ENCODE results near the gene CTAG1B.
"Not testable (repeated sequence)": the region's sequence is repeated elsewhere in the genome, so short reads cannot be mapped to it uniquely, and the experiment has no call there.

The CTAG1B gene

DNA sequence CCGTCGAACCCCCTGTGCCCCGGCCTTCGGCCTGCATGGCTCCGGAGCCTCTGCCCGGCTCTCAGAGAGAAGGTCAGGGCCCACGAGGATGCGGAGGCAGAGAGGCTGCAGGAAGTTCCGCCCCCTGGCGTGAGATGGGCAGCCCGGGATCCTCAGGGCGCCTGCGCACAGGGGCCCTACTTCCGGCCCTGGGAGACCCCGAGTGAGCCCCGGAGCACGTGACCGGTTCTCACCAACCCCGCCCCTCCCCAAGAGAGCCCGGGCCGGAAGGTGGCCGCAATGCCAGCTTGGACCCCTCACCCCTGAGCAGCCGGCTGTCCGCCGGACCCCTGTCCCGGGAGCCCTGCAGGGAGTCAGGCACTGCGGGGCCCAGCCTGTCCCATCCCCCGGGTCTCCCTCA is at the start of gene CTAG1B:
Gene CTAG1B, minus strand, starts transcription at position 101 of the 400 bp plus-strand sequence. Its CDS starts 64 bp downstream, at position 37.
- not testable (repeated sequence) for DNase-seq (ENCODE audit: low spot score)

DNA sequence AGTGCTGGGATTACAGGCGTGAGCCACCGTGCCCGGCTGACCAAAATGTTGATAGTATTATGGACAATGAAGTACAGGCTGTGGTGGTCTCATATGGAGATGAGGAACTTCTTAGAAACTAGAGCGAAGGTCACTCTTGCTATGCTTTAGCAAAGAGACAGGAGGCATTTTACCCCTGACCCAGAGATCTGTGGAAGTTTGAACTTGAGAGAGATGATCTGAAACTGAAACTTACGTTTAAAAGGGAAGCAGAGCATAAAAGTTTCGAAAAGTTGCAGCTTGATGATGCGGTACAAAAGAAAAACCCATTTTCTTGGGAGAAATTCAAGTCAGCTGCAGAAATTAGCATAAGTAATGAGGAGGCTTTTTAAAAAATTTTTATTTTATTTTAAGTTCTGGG is 42.8 kb upstream of the CTAG1B start:
- DNase-seq (ENCODE audit: low spot score): no peak

DNA sequence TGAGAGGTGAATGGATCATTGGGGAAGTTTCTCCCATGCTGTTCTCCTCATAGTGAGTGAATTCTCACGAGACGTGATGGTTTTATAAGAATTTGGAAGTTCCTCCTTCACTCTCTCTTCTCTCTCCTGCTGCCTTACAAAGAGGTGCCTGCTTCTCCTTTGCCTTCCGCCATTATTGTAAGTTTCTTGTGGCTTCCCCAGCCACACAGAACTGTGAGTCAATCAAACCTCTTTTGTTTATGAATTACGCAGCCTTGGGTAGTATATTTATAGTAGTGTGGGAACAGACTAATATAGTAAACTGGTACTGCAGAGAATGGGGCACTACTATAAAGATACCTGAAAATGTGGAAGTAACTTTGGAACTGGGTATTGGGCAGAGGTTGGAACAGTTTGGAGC is 42.1 kb upstream of the CTAG1B start:
- no peak for DNase-seq (ENCODE audit: low spot score)

DNA sequence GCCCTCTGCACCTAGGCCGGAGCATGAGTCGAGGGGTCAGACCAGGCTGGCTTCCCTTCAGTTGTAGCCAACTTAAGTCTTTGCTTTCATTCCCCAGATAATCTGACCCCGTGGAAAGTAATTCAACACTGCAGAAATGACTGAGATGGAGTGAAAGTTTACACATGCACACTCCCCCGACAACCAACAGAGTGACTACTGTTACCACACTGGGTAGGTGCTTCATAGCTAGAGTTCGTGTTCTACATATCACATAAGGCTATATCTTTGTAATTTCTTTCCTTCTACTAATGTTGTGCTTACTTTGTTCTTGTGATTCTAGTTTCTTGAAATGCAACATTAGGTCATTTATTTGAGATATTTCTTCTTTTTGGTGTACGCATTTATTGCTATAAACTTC is 41.5 kb upstream of the CTAG1B start:
- no peak for DNase-seq (ENCODE audit: low spot score)

DNA sequence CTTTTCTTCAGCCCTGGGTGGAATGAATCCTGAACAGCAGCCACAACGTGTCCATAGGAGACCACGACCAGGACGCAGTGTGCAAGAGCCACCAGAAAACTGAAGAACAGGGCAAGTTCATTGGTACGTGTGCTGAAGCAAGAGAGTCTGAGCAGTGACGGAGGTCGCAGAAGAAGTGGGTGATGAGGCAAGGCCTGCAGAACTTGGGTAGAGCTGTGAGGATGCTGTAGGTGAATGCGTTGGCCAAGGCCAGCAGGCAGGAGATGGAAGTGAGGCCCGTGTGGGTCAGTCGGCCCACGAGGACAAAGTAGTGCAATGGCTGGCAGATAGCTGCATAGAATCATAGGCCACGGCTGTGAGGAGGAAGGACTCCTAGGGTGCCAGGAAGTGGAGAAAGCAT is 39.9 kb upstream of the CTAG1B start:
- no peak for DNase-seq (ENCODE audit: low spot score)

DNA sequence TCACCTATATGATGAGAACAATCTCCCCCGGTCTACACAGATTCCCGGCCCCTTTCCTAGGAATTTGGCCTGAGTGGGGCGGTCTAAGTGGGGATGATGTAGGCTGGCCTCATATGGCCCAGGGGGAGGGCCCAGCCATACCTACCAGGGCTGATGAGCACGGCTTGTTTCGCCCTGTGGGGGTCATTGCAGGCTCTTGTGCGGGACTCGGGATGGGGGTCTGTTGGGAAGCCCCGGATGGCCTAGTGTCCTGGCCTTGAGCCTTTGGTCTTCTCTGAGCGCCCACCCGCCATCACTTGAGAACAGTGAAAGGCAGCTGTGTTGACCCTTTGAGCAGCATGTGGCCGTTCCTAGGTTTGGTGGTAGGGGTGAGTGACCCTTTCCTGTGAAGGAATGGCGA is 39.1 kb upstream of the CTAG1B start:
- DNase-seq (ENCODE audit: low spot score): no peak

DNA sequence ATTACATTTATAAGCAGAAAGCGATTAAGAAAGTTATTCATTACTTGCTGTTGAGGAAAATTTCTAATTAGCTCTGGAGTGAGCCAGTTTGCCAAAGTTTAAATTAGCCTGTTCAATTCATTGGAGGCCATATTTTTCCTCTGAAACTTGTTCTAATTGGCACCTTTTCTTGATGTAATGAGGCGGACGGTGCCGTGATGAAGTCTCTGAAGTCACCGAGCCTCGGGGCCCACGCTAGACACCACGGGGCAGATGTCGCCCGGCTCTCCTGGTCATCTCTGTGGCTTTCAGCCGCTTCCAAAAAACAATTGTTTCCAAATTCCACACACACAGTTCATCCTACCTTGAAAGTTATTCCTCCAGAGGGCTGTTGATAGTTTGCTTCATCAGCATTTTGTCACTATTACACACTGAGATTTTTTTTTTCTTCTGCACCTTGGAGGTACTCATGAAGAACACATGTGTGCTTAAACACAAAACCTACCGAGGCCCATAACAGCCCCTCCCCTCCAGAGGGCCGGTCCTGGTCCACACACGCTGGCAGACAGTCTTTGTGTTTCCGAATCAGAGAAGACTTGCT is 38.2 kb upstream of the CTAG1B start:
- no peak for DNase-seq (ENCODE audit: low spot score)

DNA sequence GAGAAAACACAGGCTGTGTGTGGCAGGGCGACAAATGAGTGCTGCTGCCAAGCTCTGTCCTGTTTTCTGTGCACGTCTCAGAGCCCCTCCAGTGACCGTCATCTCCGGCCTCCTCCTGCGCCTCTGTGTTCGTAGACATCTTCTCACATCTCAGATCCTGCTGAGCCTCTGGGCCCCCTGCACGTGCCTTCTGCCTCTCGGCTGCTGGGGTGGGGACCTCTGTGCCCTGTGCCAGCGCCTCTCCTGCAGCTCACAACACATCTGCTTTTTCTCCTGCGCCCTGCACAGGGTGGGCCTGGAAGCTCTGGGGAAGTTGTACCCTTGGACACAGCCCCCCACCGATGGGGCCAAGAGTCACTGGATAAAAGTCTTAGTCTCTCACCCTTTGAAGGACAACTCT is 36.7 kb upstream of the CTAG1B start:
- no peak for DNase-seq (ENCODE audit: low spot score)

DNA sequence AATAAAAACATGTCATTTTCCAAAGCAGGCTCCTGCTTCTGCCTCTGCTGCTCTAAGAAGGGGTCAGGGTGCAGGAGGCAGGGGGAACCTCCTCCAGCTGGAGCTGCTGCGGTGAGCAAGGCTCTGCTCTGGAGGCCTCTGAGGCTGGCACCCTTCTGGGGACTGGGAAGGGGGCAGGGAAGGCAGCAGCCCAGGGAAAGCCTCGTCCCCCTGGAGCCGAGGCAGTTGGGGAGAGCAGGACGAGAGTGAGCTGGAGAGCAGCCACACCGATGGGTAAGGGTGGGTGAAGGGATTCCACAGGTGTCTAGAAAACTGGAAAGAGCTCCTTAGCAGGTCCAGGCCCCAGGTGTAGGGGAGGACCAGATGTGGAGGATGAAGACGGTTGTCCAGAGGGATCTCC is 36.3 kb upstream of the CTAG1B start:
- DNase-seq (ENCODE audit: low spot score): no peak

DNA sequence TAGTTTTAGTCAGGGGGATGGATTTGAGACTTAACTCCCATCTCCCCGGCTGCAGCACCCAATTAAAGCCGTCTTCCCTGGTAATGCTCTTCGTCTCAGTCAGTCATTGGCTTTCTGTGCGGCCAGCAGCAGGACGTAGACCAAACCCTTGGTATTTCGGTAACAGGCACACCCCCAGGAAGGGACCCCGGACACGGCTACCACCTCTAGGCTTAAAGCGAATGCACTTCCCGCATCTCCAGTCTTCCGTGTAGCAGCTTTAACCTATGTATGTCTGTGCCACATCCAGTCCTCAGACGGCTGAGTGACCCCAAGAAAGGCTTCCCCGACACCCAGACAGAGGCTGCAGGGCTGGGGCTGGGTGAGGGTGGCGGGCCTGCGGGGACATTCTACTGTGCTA is 35.8 kb upstream of the CTAG1B start:
- DNase-seq (ENCODE audit: low spot score): no peak

DNA sequence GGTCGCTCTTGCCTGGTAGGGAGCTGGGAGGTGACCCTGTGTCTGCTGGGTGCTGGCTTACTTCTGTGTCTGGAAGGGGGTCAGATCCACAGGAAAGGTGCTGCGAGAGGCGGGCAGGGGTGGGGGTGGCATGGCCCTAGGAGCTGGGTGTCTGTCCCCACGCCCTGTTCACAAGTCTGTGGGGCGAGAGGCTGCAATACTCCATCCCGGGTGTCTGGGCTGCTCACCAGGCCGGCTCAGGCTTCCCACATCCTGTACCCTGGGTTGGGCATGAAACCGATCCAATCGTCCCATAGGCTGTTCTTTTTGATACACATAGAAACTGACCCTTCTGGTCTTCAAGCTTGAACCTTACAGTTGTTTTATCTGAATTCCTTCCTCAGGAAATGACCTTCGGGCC is 35.3 kb upstream of the CTAG1B start:
- no peak for DNase-seq (ENCODE audit: low spot score)

DNA sequence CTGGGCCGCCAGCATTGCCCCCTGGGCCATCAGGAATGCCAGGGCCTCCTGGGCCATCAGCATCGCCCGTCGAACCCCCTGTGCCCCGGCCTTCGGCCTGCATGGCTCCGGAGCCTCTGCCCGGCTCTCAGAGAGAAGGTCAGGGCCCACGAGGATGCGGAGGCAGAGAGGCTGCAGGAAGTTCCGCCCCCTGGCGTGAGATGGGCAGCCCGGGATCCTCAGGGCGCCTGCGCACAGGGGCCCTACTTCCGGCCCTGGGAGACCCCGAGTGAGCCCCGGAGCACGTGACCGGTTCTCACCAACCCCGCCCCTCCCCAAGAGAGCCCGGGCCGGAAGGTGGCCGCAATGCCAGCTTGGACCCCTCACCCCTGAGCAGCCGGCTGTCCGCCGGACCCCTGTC is 34.3 kb upstream of the CTAG1B start, which contains the start of gene CTAG2:
Gene CTAG2, minus strand, starts transcription at position 167 of the 400 bp plus-strand sequence. Its CDS starts 64 bp downstream, at position 103.
- not testable (repeated sequence) for DNase-seq (ENCODE audit: low spot score)

DNA sequence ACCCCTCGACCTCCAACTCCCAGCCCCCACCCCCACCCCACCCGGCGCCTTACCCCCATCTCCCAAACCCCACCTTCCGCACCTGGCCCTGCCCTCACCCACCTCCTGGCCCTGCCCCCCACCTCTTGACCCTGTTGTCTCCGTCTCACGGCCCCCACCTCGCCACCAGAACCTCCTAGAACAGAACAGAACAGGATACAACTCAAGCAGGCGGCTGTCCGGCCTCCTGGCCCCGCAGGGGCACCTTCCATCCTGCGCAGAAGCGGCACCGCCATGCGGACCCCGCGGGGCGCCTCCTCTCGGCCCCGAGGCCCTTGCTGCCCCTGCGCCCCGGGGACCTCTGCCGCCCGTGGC is 33.9 kb upstream of the CTAG1B start:
- no peak for DNase-seq (ENCODE audit: low spot score)

DNA sequence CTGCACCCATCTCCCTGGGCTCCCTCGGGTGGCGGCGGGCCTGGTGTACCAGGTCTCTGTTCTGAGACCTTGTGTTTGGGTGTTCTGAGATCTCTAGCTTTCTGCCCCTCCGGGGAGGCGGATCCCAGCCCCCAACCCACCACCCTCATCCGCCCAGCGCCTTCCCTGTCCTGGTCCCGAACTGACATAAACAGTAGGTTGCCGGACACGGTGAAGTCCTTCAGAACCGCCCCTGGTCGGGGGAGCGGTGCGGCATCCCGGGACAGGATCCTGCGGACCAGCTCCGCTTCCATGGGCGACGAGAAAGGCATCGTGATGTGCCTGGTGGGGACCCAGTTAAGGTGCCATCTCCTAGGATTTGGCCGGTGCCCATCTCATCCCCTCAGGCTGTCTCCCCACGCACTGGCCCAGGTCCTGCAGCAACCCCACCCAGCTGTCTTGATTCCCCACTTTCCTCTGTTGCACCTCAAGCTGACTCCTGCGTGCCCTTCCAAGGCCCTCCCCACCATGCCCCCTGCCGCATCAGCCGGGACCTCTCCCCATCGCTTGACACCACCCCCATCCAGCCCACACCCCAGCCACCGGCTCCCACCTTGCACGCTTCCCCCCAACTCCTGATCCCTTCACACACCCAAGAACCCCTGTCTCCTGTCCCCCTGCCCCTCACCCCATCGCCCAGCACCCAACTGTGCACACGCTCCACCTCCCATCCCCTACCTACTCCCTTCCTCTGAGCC is 33.4 kb upstream of the CTAG1B start:
- no peak for DNase-seq (ENCODE audit: low spot score)

DNA sequence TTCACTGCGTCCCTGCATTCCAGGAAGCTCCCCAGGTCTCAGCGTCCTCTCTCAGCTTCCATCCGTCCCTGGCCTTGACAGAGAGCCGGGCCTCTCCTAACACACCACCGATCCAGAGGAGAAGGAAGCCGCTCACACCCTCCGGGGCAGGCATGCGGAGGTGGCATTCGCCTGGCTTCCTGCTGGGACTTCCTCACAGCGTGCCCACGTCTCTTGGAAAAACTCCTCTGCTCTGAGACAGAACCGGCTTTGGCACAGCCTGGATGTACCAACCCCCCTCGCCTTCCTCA is 31.1 kb upstream of the CTAG1B start:
- DNase-seq (ENCODE audit: low spot score): no peak

DNA sequence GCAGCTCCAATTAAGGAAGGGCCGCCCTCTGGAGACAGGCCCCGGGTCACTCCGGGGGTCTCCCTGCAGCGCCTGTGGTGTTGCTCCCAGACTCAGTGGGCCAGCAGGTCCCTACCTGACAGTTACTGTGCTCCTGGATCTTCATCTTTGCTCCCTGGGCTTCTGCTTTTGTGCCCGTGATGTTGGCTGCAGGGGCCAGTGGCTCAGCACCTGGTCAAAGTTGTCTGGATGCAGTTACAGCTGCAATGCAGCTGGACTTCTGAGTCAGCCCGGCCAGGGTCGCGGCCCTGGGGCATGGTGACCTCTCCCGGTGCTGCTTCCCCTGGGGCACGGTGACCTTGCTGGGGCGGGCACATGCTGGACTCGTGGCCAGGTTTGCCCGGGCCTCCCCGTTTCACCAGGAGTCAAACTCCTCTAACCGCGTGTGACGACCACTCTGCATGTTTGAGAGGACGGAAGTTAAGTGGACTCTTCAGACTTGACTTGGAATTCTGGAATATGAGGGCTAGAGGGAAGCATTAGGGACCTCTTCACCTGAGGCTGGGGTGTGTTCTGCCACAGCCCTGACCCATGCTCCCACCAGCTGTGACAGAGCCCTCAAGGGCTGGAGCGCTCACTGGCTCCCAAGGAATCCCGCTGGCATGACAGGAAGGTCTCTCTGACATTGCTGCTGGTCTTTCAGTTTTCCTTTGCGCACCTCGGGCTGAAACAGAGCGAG is 30.6 kb upstream of the CTAG1B start:
- no peak for DNase-seq (ENCODE audit: low spot score)

DNA sequence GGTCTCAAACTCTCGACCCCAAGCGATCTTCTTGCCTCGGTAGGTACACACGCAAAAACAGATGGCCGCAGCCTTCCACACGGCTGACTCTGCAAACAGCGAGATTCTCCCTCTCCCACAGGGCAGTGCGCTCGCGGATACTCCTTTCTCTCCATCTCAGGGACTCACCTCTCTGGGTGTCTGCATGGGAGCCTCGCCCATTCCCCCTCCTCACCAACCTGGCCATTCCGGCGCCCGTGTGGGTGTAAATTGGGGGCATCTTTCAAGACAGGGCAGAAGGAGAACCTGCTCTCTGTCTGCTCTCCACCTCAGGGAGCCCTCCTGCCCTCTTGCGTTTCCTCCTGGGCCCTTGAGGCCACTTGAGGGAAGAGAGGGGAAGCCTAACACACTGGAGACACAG is 29.8 kb upstream of the CTAG1B start:
- no peak for DNase-seq (ENCODE audit: low spot score)

DNA sequence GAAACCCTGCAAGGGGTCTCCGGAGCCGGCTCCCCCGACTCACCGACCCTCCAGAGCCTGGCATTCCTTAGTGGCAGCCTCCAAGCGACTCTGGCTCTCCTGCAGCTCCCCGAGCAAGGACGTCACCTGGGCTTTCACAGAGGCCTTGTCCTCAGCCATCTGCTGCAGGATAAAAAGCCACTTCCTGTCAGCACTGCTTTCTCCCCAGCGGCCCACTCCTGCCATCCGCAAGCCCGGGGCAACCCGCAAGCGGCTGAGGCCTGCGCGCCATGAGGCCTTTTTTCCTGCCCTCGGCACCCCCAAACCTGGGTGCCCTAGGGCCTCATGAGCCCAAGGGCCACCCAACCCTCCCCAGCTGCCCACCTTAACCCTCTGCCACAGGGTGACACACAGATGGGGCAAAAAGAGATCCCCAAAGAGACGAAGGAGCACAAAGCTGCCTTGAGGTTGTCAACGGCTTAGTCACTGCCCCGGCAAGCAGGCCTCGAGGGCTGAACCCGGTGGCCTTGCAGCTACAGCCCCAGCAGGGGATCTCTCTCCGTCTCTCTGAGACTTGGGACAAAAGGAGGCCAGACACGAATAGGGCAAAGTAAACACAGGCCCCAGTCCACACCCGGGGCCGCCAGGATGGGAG is 26.8 kb upstream of the CTAG1B start:
- not testable (repeated sequence) for DNase-seq (ENCODE audit: low spot score)

DNA sequence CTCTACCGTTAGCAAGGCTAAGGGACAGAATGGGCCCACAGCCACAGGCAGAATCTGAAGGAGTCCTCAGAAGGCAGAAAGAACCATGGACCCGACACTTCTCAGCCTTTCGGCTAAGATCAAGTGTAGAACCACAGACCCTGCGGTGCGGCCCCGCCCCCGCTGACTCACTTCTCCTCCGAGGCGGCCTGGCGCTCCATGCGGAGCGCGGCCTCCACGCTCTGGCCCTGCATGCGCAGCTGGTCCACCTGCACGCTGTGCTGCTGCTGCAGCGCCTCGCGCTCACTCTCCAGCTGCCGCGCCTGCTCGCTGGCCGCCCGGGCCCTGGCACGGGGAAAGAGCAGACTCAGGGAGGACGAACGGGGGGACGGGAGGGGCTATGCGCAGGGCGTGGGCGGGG is 24.6 kb upstream of the CTAG1B start:
- DNase-seq (ENCODE audit: low spot score): not testable (repeated sequence)

DNA sequence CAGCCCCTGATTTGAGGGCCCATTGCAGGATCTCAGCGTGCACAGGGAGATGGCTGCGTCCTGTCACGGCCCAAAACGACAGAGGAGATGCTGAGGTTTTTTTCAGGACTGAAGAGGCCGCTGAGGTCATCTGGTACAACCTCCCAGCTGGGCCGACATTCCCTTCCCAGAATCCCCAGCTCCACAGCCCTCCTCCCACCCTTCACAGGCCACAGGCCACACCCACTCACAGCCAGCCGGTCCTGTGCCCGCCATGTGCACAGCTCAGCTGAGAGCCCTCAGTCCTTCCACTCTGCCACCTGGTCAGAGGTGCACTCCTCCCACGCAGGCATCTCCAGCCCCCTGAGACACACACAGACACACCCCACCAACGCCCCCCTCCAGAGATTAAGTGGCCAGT is 22.7 kb upstream of the CTAG1B start:
- DNase-seq (ENCODE audit: low spot score): not testable (repeated sequence)

DNA sequence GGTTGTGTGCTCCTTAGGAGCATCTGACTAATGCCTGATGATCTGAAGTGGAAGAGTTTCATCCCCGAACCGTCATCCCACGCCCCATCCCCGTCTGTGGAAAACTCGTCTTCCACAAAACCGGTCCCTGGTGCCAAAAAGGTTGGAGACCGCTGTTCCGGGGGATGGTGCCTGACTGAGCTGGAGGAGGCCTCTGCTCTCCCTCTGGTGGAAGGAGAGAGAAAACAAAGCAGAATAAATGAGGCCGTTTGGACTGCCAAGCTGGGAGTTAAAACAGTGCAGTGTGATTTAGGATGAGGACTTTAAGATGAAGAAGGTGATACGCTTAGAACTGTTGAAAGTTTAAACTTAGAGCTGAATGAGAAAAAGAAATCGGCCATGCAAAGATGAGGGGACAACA is 14.6 kb upstream of the CTAG1B start:
- not testable (repeated sequence) for DNase-seq (ENCODE audit: low spot score)

DNA sequence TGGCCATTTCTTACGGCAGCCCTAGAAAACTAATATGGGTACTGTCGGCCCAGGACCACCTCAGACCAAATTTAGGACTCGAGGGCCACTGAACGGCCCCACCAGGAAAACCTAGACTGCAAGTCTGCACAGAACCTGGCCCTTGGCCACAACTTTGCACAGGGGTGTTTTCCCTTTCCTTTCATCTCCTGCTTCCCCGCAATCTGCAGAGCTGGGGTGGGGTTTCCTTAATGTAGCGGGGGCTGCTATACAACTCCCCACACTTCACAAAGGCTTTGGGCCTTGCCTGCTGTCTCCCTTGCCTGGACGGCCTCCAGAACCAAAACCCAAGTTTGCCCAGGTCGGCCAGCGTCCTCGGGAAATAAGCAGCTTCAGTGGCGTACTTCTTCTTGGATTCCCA is 11.9 kb upstream of the CTAG1B start:
- not testable (repeated sequence) for DNase-seq (ENCODE audit: low spot score)

DNA sequence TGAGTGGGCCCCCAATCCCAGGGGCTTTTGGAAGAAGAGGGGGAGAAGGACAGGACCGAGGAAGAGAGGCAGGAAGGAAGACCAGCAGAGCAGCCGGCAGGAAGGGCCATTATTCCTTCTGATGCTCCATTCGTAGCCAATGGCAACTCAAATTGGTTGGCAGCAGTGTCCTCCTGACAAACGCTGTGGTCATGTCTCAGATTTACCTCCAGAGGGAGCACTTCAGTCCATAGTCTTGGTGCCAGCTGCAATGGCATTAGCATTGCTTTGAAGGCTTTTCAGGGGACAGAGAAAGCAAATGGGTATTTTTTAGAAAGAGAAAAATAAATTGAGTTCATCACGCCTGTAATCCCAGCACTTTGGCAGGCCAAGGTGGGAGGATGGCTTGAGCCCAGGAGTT is 9.9 kb upstream of the CTAG1B start:
- DNase-seq (ENCODE audit: low spot score): not testable (repeated sequence)
